GM19438 (cell line): Measurements from ENCODE around the gene CDKN2D.
A peak's percentile ranks its signal among the peaks of the same experiment; 100 is the strongest.

Source experiments
- ATAC-seq: cut with Tn5 transposase; IDR thresholded peaks from one replicate; pipeline ENCODE4 v1.9.1; 2021; ENCODE audit warnings: low read depth; ENCODE audit not compliant: unreplicated experiment

The CDKN2D gene

DNA sequence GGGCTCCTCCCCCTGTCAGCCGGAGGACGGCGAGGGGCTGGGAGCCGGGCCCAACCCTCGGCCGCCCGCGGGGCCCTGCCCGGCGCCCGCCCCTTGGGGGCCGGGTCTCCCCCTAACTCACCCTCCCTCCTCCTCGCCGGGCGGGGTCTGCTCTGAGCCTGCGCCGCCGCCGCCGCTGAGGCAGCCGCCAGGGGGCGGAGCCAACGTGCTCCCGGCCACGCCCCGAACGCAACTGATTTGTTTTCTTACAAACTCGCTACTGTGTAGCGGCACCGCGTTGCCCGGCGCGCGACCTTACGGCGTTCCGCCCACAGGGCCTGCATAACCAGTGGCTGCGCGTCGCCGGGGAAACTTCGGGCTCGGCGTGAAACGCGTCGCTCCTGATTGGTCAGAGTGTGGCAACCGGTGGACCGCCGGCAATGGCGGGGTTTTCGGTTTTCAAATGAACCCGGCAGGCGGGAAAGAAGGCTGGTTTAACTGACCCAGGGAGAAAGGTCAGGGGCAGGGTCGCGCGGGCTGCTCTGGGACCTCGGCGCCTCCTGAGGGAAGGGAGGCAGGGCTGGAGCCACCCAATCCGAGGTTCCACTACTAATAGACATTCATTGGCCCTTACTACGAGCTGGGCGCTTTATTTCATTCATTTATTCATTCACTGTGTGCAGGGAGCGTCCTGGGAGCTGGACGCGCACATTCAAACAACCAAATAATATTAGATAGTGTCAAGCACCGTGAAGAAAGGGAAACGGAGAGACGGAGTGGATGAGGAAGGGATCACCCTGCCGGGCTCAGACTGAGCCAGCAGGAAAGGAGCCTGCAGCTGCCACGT is at the start of gene CDKN2D:
TSS of gene CDKN2D (minus strand) at position 154 of the 826 bp plus-strand sequence. CDS start 326 bp downstream, outside the sequence.
- peak; percentile 58 for ATAC-seq

DNA sequence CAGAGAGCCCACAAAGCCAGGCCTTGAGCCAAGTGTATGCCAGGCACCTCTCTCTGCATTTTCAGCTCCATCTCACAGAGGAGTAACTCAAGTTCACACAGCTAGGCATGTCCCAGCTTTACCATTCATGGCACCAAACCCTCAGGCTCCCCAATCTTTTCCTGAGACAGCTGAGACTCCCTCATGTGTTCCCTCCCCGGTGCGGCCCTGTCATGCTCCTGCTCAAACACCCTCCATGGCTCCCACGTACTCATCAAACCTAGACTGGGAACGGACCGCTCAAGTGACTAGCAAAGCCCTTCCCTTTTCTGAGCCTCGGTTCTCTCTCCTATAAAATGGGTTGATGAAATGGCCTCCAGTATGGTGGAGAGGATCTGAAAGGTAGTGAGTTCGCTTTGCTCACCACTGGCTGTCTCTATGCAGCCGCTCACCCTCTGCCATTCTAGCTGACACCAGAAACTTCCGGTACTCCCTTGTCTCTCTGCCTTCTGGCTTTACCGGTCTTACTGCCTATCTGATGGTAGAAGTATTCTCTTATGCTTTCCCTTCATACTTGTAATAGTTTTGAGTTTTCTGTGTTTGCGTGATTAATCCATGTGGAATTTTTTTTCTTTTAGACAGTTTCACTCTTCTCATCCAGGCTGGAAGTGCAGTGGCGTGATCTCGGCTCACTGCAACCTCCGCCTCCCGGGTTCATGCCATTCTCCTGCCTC is 48.8 kb upstream of the CDKN2D start:
- no peak for ATAC-seq

DNA sequence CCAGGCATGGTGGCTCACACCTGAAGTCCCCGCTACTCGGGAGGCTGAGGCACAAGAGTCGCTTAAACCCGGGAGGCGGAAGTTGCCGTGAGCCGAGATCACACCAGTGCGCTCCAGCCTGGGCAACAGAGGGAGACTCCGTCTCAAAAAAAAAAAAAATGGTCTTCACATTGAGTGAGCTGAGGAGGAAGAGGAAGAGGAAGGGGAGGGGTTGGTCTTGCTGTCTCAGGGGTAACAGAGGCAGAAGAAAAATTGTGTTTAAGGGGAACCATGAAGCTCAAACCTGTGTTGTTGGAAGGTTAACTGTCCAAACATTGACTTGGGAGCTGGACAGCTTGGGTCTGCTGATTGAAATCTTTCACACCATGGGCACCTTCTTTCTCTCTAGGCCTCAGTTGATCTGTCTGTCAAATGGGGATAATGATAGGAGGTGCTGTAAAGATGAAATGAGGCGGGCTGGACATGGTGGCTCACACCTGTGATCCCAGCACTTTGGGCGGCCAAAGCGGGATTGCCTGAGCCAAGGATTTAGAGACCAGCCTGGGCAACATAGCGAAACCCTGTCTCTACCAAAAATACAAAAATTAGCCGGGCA is 46.7 kb upstream of the CDKN2D start:
- ATAC-seq = no peak

DNA sequence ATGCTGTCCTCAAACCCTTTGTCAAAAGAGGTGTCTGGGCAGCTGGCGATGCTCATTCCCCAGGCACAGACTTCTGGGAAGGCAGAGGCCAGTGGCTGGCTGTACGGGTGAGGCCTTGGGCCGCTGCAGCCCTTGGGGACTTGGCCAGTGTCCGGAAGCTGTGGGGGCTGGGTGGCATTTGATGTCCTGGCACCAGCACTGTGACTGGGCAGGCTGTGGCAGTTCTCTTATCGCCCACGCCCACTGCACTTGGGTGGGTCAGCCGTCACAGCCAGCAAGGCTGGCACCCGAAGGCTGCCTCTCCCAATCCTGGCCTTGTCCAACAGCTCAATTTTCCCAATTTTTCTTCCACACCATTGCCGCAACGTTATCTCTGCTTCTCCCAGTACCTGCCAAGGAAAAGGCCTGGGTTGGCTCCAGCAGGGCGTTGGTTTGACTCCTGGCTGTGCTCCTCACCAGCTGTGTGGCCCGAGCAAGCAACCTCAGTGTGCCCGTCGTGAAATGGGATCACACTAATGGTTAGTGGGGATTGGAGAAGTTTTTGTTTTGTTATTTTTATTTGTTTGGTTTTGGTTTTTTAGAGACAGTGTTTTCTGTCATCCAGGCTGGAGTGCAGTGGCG is 43.8 kb upstream of the CDKN2D start:
- no peak for ATAC-seq

DNA sequence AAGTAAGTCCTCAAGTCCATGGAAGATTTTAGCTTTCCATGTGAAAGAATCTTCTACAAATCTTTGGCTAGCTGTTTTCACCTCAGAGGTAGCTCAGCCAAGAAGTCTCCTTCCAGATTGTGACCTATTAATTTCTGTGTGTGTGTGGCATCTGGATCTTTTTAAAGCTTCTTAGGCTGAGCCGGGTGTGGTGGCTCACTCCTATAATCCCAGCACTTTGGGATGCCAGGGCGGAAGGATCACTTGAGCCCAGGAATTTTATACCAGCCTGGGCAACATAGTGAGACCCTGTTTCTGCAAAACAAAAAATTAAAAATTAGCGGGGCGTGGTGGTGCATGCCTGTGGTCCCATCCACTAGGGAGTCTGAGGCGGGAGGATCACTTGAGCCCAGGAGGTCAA is 43.1 kb upstream of the CDKN2D start:
- no peak for ATAC-seq

DNA sequence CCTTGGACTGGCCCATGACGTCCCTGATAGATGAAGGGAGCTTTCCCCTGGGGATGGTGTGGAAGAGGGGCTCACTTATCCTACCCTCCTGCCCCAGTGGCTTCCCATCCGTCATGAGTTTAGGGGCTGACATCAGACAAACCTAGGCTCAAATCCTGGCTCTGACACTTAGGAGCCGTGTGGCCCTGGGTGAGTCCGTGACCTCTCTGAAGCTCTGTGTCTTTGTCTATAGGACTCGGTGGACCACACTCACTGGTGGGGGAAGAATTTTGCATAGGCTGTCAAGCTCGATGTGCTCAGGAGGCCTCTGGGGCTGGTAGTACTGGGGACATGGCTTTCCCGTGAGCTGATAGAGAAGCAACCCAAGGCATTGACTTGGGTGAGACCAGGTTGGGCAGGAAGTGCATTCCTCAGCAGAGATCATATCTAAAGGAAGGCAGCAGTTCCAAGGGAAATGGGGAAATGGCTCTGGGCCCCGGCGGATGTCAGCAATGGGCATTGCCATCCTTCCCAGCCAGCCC is 35.7 kb upstream of the CDKN2D start:
- no peak for ATAC-seq

DNA sequence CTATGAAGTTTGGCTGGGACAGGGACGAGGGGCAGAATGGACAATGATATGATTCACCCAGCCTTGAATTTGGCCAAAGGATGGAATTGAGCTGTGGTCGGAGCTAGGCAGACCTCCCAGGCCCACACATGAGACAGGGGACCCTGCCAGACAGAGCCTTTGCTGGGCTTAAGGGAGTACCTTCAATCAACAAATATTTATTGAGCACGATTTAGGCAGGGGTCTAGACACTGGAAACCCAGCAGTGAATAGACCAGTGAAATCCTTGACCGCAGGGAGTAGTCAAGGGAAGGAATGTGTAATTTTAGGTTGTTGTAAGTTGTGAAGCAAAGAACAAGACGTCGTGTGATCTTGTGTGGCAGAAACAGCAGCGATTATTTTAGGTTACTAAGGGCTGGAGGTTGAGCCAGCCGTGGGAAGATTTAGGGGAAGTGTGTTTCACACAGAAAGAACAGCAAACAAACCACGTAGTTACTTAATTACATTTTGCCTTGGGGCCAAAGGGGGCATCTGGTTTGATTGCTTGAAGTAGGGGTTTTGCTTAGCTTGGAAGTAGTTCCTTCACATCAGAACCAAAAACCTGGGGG is 35.2 kb upstream of the CDKN2D start:
- ATAC-seq = no peak

DNA sequence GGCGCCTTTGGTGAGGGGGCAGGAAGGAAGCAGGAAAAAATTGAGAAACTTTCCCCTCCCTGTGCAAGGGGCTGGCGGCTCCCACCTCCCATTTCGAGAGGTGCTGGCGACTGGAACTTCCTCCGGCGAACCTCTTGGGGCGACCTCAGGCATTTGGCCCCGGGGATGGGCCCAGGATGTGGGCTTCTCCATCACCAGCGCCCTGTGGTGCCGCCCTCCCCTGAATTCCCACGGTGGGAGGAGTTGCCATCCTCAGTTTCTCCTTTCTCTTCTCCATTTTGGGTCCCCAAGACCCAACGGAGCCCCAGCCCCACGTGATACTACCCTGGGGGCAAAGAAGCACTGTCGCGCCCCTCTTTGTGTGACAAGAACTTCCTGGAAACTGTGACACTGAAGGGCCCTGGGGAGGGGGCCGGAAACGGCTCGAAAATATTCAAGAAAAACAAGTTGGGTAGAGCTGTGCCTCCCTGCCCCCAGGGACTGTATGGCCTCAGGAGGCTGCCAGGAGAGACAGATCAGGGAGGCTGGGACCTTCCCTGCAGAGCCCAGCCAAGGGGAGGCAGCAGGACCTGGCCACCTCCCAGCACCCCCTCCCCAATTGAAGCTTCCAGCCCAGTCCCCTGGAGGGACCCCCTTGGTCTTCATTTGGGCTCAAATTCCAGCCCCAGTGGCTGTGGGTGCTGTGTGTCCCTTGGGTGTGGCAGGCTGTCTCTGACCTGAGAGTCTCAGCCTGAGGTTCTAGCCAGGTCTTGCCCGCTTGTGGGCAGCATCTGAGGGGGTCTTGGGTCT is 34.5 kb upstream of the CDKN2D start:
- ATAC-seq = no peak

DNA sequence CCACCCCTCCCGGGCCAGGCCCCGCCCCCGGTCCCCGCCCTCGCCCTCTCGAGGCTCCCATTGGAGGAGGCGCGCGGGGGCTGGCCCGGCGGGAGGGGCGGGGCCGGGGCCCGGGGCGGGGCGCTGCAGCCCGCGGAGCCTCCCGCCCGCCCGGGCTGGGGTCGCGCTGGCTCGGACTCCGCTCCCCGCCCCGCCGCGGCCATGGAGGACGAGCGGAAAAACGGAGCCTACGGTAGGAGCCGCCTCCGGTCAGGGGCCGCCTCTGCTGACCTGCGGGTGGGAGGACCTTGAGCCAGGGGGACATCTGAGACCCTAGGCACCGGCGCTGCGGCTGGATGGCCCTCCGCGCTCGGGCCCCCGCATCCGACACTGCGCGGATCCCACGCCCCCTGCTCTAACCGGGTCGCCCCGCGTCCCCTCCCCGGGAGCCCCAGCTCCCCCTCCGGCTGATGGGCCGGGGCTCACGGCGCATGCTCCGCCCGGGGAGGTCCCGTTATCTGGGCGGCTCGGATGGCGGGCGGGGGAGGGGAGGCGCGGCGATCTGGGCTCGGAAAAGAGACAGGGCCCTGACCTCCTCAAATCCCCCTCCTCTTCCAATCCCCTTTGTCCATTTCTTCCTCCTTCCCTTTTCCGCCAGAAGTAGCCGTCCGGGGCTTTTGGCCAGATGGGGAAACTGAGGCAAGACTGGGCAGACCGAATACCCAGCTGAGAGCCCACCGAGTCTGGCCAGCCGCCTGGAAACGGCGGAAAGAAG is 33.7 kb upstream of the CDKN2D start:
- peak; percentile 43 for ATAC-seq

DNA sequence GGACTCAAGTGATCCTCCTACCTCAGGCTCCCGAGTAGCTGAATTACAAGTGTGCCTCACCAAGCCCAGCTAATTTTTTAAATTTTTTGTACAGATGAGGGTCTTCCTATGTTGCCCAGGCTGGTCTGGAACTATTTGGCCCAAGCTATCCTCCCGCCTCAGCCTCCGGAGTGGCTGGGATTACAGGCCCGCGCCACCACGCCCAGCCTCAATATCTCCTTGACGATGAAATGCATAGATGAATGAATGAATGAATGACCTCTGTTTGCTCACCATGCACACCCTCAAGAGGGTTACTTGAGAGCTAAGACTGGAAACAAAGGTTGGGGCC is 33.2 kb upstream of the CDKN2D start:
- no peak for ATAC-seq

DNA sequence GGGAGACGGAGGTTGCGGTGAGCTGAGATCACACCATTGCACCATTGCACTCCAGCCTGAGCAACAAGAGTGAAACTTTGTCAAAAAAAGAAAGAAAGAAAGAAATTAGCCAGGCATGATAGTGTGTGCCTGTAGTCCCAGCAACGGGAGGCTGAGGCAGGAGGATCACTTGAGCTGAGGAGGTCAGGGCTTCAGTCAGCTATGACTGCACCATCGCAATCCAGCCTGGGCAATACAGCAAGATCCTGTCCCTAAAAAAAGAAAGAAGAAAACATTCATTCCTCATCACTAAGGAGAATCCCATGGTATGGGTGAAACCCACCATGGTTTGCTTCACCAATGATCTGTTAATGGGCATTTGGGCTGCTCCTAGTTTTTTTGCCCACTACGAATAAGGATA is 31.4 kb upstream of the CDKN2D start:
- no peak for ATAC-seq

DNA sequence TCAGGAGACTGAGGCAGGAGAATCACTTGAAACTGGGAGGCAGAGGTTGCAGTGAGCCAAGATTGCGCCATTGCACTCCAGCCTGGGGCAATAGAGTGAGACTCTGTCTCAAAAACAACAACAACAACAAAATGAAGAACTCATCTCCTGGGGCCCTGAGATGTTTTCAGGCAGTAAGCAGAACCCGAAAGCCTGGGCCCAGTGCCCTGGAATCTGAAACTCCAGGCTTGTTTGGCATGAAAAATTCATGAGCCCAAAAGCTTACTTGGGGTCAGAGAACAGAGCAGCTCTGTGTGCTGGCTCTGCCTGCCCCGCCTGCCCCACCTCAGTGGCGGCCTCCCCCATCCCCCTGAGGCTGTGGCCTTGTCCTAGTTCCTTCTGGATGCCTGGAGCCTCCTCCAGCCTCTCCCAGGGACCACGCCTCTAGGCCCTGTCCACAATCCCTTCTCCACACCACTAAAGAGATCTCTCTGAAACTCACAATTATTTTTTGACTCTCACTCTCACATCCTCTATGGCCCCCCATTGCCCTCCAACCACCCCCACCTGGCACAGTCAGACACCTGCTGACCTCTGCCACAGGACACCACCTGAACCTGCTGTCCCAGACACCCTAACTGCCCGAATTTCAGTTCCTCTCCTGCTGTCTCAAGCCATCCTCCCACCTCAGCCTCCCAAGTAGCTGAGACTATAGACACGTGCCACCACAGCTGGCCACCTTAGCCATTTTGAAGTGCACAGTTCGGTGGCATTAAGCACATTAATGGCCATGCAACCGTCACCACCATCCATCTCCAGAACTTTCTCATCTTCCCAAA is 25.2 kb upstream of the CDKN2D start:
- peak; percentile 55 for ATAC-seq

DNA sequence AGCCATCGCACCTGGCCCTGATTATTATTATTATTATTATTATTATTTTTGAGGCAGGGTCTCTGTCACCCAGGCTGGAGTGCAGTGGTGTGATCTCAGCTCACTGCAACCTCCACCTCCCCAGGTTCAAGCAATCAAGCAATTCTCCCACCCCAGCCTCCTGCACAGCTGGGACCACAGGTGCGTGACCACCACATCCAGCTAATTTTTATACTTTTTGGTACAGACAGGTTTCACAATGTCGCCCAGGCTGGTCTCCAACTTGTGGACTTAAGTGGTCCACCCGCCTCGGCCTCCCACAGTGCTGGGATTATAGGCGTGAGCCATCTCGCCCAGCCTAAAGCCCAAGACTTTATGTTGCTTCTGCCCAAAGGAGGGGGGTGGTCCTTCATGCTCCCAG is 24.4 kb upstream of the CDKN2D start:
- no peak for ATAC-seq

DNA sequence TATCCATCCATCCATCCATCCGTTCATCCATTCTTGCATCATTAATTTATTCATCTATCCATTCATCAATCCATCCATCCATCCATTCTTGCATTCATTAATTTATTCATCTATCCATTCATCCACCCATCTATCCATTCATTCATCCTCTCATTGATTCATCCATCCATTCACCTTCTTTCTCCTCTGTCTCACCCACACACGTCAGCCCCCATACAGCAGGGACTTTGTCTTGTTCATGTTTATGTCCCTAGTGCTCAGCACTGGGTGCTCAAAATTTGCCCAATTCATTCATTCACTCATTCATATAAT is 19.0 kb upstream of the CDKN2D start:
- ATAC-seq = no peak

DNA sequence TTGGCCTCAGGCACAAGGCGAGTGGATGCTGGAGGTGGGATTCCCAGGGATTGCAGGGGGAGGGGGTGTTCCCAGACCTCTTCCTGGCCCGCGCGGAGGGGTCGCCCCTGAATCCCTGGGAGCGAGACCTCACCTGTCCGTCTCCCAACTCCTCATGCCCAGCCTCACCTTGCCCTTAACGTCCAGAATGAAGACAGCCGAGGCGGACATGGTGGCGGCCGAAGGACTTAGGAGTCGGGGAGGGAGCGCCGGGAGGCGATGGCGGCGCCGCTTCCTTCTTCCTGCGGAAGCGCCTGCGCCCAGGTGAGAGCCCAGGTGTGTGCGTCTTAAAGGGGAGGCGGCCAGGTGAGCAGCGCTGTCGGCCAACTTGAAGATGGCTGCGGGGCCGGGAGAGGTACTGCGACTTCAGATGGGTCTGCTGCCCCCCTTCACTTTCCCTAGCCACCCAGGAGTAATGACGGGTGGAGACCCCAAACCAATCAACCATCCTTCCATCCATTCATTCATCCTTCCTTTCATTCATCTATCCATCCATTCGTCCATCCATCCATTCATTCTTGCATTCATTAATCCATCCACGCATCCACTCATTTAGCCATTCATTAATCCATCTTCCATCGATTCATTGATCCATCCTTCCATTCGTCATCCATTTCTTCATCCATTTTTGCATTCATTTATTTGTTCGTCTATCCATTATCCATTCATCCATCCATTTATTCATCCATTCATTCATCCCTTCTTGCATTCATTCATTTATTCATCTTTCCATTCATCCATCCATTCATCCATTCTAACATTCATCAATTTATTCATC is 18.5 kb upstream of the CDKN2D start, which contains the start of gene AP1M2:
TSS of gene AP1M2 (minus strand) at position 291 of the 817 bp plus-strand sequence. CDS start at position 210, 81 bp downstream.
- ATAC-seq = no peak

DNA sequence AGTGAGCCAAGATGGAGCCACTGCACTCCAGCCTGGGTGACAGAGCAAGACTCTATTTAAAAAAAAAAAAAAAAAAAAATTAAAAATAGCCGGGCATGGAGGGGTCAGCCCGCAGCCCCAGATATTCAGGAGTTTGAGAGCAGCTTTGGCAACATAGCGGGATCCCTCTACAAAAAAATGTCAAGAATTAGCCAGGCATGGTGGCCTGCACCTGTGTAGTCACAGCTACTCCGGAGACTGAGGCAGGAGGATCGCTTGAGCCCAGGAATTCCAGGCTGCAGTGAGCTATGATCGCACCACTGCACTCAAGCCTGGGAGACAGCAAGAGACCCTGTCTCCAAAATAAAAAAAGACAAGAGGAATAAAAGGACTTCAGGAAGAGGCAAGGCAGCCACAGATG is 17.6 kb upstream of the CDKN2D start:
- no peak for ATAC-seq

DNA sequence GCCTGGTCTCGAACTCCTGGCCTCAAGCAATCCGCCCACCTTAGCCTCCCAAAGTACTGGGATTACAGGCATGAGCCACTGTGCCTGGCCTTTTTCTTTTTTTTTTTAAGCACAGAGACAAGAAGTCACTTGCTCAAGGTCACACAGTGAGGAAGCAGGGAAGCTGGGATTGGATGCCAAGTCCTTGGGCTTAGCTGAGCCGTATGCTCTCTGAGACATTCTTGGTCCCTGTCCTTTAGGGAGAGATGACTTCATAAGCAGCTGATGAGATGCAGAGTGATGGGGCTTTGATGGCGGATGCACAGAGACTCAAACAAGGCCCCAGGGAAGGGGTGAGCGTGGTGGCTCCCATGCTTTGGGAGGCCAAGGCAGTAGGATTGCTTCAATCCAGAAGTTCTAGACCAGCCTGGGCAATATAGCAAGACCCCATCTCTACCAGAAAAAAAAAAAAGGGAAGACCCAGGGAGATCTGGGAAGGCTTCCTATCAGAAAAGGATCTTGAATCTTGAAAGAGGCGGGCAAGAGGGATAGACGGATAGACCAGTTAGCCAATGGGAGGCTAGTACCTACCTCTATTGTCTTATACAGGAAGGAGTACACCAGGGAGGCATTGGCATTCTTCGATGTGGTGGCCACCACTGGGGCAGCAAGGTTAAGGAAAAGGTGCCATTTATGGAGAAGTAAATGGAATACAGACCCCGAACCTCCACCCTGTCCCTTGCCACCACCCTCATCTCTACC is 14.4 kb upstream of the CDKN2D start:
- no peak for ATAC-seq
